ENCODE measurements around the gene PLCB4.

The PLCB4 gene

GRCh38 chr20:9323622-9324021 is 254.7 kb downstream of the PLCB4 start:
- no peak for DNase-seq (ENCODE audit: low read depth)

DNA sequence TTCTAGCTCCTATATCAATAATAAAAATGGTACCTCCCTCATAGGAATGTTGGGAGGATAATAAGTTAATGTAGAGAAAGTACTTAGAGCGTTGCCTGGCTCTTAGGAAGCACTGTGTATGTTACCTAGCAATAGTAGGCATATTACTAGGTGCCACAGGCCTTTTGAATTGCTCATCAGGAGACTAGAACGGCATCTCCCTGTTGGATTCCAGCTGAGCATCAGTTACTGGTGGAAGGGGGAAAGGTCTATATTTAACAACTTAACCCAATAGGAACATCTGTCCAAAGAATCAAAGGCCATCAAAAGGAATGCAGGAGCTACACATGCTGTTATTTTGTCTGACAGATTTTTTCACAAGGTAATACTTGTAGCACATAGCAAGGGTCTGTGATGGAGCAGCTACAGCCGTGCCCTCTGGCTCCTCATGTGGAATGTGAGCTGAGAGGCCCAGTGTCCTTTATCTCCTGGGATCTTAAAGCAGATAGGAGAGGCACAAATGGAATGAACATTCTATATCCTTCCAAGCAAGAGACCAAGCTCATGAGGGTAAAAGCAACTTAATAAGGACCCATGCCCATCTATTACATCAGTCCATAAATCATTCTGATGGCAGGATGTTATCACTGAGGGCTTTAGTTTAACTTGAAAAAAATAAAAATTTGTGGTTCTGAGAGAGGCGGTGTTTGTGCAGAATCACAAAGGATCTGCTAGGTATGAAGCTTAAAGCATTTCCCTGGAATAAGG is 260.6 kb downstream of the PLCB4 start:
- DNase-seq (ENCODE audit: low read depth) = no peak

- DNase-seq (ENCODE audit: low read depth) = no peak
Measured at GRCh38 chr20:9330151-9330550, 261.3 kb downstream of the PLCB4 start.

- no peak for DNase-seq (ENCODE audit: low read depth)
Measured at GRCh38 chr20:9331707-9332435, 263.0 kb downstream of the PLCB4 start.

- DNase-seq (ENCODE audit: low read depth) = no peak
Measured at GRCh38 chr20:9332791-9333479, 264.0 kb downstream of the PLCB4 start.

- no peak for DNase-seq (ENCODE audit: low read depth)
Measured at GRCh38 chr20:9334866-9335265, 266.0 kb downstream of the PLCB4 start.

GRCh38 chr20:9338101-9338500 is 269.2 kb downstream of the PLCB4 start:
- DNase-seq (ENCODE audit: low read depth) = no peak

DNA sequence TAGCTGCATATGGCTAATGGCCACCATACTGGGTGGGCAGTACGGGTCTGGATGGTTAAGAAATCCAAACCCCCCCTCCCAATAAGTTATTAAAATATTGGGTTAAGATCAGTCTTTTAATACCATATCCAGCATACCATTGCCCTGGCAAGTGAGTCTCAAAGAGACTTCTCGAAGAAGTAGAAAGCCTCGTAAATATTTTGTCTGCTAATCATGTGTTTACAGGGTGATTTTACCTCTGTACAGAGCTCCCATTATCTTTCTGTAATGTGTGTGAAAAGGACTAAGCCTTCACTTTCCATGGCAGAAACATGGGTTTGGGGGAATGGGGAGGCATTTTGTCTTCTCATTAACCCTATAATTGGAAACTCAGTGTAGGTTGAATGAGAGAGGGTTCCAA is 270.8 kb downstream of the PLCB4 start:
- DNase-seq (ENCODE audit: low read depth) = no peak

DNA sequence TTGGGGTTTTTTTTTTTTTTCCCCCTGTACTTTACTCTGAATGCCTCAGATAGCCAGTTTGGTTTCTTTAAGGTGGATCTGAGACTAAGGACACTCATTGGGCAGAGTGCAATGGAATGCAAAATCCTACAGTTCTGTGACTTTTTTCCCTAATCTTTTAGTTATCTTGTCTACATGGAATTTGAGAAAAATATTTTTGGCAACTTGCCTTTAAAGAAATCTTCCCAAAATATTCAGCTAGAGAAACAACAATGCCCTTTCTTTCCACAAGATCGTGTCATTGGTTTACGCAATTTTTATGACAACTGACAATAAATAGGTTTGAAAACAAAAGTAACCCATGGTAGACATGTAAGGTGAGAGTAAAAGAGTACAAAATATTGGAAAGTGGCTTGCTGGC is 273.8 kb downstream of the PLCB4 start:
- DNase-seq (ENCODE audit: low read depth) = no peak

DNA sequence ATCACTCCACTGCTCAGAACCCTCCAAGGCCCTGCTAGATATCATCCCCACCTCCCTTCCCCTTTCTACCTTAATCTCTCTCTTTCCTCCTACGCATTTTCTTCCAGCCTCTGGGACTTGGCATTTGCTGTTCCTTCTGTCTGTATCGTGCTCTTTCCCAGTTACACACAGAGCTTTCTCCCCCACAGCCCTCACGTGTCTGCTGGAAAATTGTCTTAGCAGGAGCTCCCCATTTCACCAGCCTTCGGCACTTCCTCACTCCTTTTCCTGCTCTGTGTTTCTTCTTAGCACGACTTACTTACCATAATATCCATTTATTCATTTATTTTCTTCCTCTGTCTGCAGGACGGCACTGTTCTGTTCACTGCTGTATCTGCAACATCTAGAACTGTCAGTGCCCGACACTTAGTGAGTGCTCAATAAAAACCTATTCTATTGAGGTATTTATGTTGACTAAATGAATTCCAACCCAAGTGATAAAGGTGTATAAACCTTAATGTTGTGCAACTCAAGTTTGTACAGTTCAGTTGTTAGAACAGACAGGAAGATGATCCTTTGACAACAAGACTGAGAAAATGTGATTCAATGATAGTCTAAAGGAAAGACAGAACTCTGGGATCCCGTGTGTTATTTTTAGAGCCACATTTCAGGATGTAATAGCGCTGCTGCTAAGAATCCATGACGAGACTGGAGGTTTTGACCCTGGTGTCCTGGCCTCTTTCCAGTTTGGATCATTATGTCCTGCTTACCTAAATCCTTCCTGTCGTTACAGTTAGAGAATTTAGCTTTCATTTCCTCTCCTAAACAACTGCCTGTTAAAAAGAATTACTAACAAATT is 275.4 kb downstream of the PLCB4 start:
- DNase-seq (ENCODE audit: low read depth) = no peak

- no peak for DNase-seq (ENCODE audit: low read depth)
Measured at GRCh38 chr20:9348316-9348715, 279.4 kb downstream of the PLCB4 start.

GRCh38 chr20:9348747-9349146 is 279.9 kb downstream of the PLCB4 start:
- no peak for DNase-seq (ENCODE audit: low read depth)

- DNase-seq (ENCODE audit: low read depth) = no peak
Measured at GRCh38 chr20:9349249-9349648, 280.4 kb downstream of the PLCB4 start.

DNA sequence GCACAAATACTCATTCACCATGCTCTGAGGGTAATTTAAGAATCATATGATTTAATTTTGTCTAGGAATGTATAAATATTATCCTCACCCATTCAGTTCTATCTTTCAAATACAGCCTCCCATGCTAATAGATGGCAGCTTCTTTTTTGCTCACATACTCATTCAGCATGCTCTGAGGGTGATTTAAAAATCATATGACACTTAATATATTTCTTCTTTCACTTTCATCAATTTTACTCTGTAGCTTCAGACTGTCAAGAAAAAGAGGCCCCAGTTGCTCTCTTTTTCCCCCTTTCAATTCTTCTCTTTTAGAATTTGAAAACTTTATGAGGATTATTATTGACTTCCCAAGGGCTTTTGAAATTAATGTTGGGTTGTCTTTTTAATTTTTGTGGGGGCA is 283.9 kb downstream of the PLCB4 start:
- no peak for DNase-seq (ENCODE audit: low read depth)

- DNase-seq (ENCODE audit: low read depth) = no peak
Measured at GRCh38 chr20:9353180-9353915, 284.5 kb downstream of the PLCB4 start.

- DNase-seq (ENCODE audit: low read depth) = no peak
Measured at GRCh38 chr20:9353916-9354276, 285.0 kb downstream of the PLCB4 start.

- no peak for DNase-seq (ENCODE audit: low read depth)
Measured at GRCh38 chr20:9354579-9354978, 285.7 kb downstream of the PLCB4 start.

GRCh38 chr20:9358001-9358400 is 289.1 kb downstream of the PLCB4 start:
- no peak for DNase-seq (ENCODE audit: low read depth)

GRCh38 chr20:9359561-9360308 is 290.8 kb downstream of the PLCB4 start:
- DNase-seq (ENCODE audit: low read depth) = no peak

GRCh38 chr20:9360431-9360830 is 291.5 kb downstream of the PLCB4 start:
- DNase-seq (ENCODE audit: low read depth) = no peak

- no peak for DNase-seq (ENCODE audit: low read depth)
Measured at GRCh38 chr20:9363673-9364072, 294.8 kb downstream of the PLCB4 start.
